GM12878 (cell line): Measurements from ENCODE around the gene MEGF9. TPM values are rescaled to one million over a fixed set of nuclear protein-coding genes. Genes with fewer than 3 reads are reported as not detected.

ENCODE experiments used
- ATAC-seq: fragments of 200-7000 bp; cut with Tn5 transposase; 3 replicates; pipeline ENCODE4 v1.9.1; 2020; ENCODE audit warnings: mild to moderate bottlenecking, moderate library complexity
- BruUV-seq: library from RNA; stranded (reverse); fragments of 400-500 nt; replicated peaks from 2 replicates; lab custom pipeline; 2021; lab: Mats Ljungman, UMichigan
- CTCF ChIA-PET: fragments of 300-600 bp; sonication (Branson Sonifier 250); formaldehyde crosslinking; extraction: SDS; loops from one replicate; lab custom pipeline; 2021; ENCODE audit warnings: inconsistent platforms; lab: Yijun Ruan, JAX
- POLR2A ChIA-PET: fragments of 350-600 bp; formaldehyde crosslinking; extraction: SDS; loops from one replicate; lab custom pipeline; 2021; ENCODE audit warnings: inconsistent platforms; lab: Charles Lee
- RAD21 ChIA-PET: fragments of 300-600 bp; sonication (Branson Sonifier 250); formaldehyde crosslinking; loops from one replicate; lab custom pipeline; 2023; ENCODE audit warnings: antibody characterized with exemption; ENCODE audit not compliant: unreplicated experiment; lab: Charles Lee
- SMC1A ChIA-PET: fragments of 300-600 bp; sonication (Branson Sonifier 250); formaldehyde crosslinking; loops from one replicate; lab custom pipeline; 2023; ENCODE audit not compliant: unreplicated experiment, uncharacterized antibody; lab: Charles Lee
- DNase-seq: peaks from one replicate; pipeline ENCODE4 v3.0.0-alpha.2; 2011; ENCODE audit warnings: low read depth, low spot score
- FAIRE-seq: peaks from 3 replicates; lab custom pipeline; 2011; peaks lifted over from hg19 to GRCh38; lab: Jason Lieb, UNC
- H2AFZ ChIP-seq: 2 replicates; pipeline ENCODE4 v1.6.0; 2011; ENCODE audit warnings: low read depth, low read length, control low read depth; ENCODE audit not compliant: control insufficient read depth
- H3K27ac ChIP-seq: 2 replicates; pipeline ENCODE4 v1.5.1; 2011; ENCODE audit warnings: control low read depth; ENCODE audit not compliant: control insufficient read depth, insufficient read depth
- H3K27me3 ChIP-seq, 2 experiments: replicated peaks in 1 of 2; 2 replicates each; pipeline versions ENCODE4 v1.6.0 to v1.6.1; 2011; ENCODE audit warnings: low read length in 1 of 2; ENCODE audit not compliant: control insufficient read depth in 2 of 2, insufficient read depth in 2 of 2
- H3K36me3 ChIP-seq, 2 experiments: 2 replicates each; pipeline ENCODE4 v1.5.1; 2011; ENCODE audit warnings: low read length in 1 of 2; ENCODE audit not compliant: control insufficient read depth in 2 of 2, insufficient read depth in 2 of 2
- H3K4me1 ChIP-seq: 2 replicates; pipeline ENCODE4 v1.6.1; 2011; ENCODE audit warnings: mild to moderate bottlenecking, low read length, moderate library complexity, mixed read lengths; ENCODE audit not compliant: control insufficient read depth, insufficient read depth
- H3K4me2 ChIP-seq: 2 replicates; pipeline ENCODE4 v1.6.0; 2011; ENCODE audit warnings: control low read depth; ENCODE audit not compliant: control insufficient read depth, insufficient read depth
- H3K4me3 ChIP-seq: fragments of 200-600 bp; sonication (generic); 2 replicates; pipeline ENCODE4 v1.5.1; 2016
- H3K79me2 ChIP-seq: 2 replicates; pipeline ENCODE4 v1.6.0; 2011; ENCODE audit warnings: low read length; ENCODE audit not compliant: control insufficient read depth, insufficient read depth
- H3K9ac ChIP-seq: 2 replicates; pipeline ENCODE4 v1.8.0; 2011; ENCODE audit warnings: low read length, control low read depth, mixed read lengths; ENCODE audit not compliant: control insufficient read depth, insufficient read depth
- H3K9me3 ChIP-seq: replicated peaks from 3 replicates; pipeline ENCODE4 v1.5.1; 2011; ENCODE audit warnings: mild to moderate bottlenecking, low read length; ENCODE audit not compliant: control insufficient read depth, insufficient read depth
- H4K20me1 ChIP-seq: 2 replicates; pipeline ENCODE4 v1.6.0; 2011; ENCODE audit not compliant: control insufficient read depth, insufficient read depth
- BCL3 ChIP-seq: IDR thresholded peaks from 2 replicates; pipeline ENCODE4 v1.6.1; 2011; ENCODE audit warnings: borderline replicate concordance, low read depth, mild to moderate bottlenecking, moderate library complexity, low read length; ENCODE audit not compliant: insufficient read depth, poor library complexity, severe bottlenecking
- BMI1 ChIP-seq: fragments of 450-650 bp; IDR thresholded peaks from 2 replicates; pipeline ENCODE4 v1.6.1; 2016; ENCODE audit warnings: mild to moderate bottlenecking, moderate library complexity, borderline replicate concordance
- EZH2 ChIP-seq: IDR thresholded peaks from 2 replicates; pipeline ENCODE4 v1.6.1; 2012; ENCODE audit warnings: low read depth, mild to moderate bottlenecking, control low read depth, inconsistent platforms, low read length, borderline replicate concordance; ENCODE audit not compliant: control insufficient read depth
- HDAC6 ChIP-seq: fragments of 200-600 bp; sonication (generic); IDR thresholded peaks from one replicate; pipeline ENCODE4 v1.8.0; 2017; ENCODE audit warnings: antibody characterized with exemption; ENCODE audit not compliant: unreplicated experiment
- IRF3 ChIP-seq: fragments of 450-650 bp; IDR thresholded peaks from 2 replicates; pipeline ENCODE4 v1.6.1; 2014; ENCODE audit warnings: mild to moderate bottlenecking
- MLLT1 ChIP-seq: fragments of 450-650 bp; IDR thresholded peaks from 2 replicates; pipeline ENCODE4 v1.6.1; 2016; ENCODE audit warnings: mild to moderate bottlenecking
- NFYB ChIP-seq: IDR thresholded peaks from 2 replicates; pipeline ENCODE4 v1.6.1; 2011; ENCODE audit warnings: low read depth, mild to moderate bottlenecking, low read length, improper control_type of control experiment, moderate library complexity; ENCODE audit not compliant: insufficient read depth
- NR2C1 ChIP-seq: fragments of 450-650 bp; IDR thresholded peaks from 2 replicates; pipeline ENCODE4 v1.6.1; 2017; ENCODE audit warnings: antibody characterized with exemption, mild to moderate bottlenecking, moderate library complexity
- NR2F1 ChIP-seq: fragments of 450-650 bp; conservative IDR thresholded peaks from 2 replicates; pipeline ENCODE4 v1.6.1; 2017; ENCODE audit warnings: mild to moderate bottlenecking
- SP1 ChIP-seq: IDR thresholded peaks from one replicate; pipeline ENCODE4 v1.6.1; 2011; ENCODE audit warnings: low read depth, low read length
- SPI1 ChIP-seq: IDR thresholded peaks from 2 replicates; pipeline ENCODE4 v1.6.1; 2011; ENCODE audit warnings: low read depth, mild to moderate bottlenecking, low read length, moderate library complexity, borderline replicate concordance; ENCODE audit not compliant: insufficient read depth
- TBL1XR1 ChIP-seq: IDR thresholded peaks from 2 replicates; pipeline ENCODE4 v1.6.1; 2012; ENCODE audit warnings: low read depth, low read length, improper control_type of control experiment
- YBX1 ChIP-seq: fragments of 450-650 bp; IDR thresholded peaks from 2 replicates; pipeline ENCODE4 v1.6.1; 2016; ENCODE audit warnings: antibody characterized with exemption
- YY1 ChIP-seq: IDR thresholded peaks from 2 replicates; pipeline ENCODE4 v1.6.1; 2011; ENCODE audit warnings: low read depth, mild to moderate bottlenecking, low read length
- ZNF24 ChIP-seq: fragments of 450-650 bp; IDR thresholded peaks from 2 replicates; pipeline ENCODE4 v1.6.1; 2017; ENCODE audit warnings: antibody characterized with exemption, mild to moderate bottlenecking
- ZNF384 ChIP-seq: IDR thresholded peaks from 2 replicates; pipeline ENCODE4 v1.6.1; 2012; ENCODE audit warnings: low read depth, mild to moderate bottlenecking, low read length, improper control_type of control experiment, borderline replicate concordance
- ZSCAN29 ChIP-seq: fragments of 450-650 bp; IDR thresholded peaks from 2 replicates; pipeline ENCODE4 v1.6.1; 2017; ENCODE audit warnings: mild to moderate bottlenecking, moderate library complexity
- WGBS: methylation state at CpG from one replicate; pipeline ENCODE4 v1.1.6; 2016; ENCODE audit warnings: low lambda C conversion rate; ENCODE audit not compliant: insufficient replicate concordance, insufficient coverage; ENCODE audit errors: missing lambda C conversion rate; 5-methylcytosine and 5-hydroxymethylcytosine counted together
- in situ Hi-C: fragments of 300-500 bp; cut with MboI; formaldehyde crosslinking; loops from 9 replicates; pipeline ENCODE4 v1.14.3; 2018; ENCODE audit warnings: mixed read lengths
- intact Hi-C: fragments of 100-400 bp; cut with micrococcal nuclease; formaldehyde crosslinking; loops from one replicate; pipeline ENCODE4 v1.14.2; 2022; ENCODE audit not compliant: unreplicated experiment
- polyA plus RNA-seq, 11 experiments: library from polyadenylated mRNA; depleted of rRNA in 4 of 11; unstranded in 6 of 11; stranded (reverse) in 5 of 11; fragments of >200 nt; fragmentation: Nextera tagmentation in 4 of 11; fragmentation: Illumina TruSeq in 1 of 11; extraction: Ambion mirVana in 4 of 11; extraction: Trizol in 1 of 11; gene quantifications; 1 replicate in 1 of 11; 2 replicates in 10 of 11; pipeline versions ENCODE4 v1.2.1 to v1.2.3, GENCODE V29; 2011 to 2016; ENCODE audit warnings: inconsistent platforms in 2 of 11, missing spikeins in 2 of 11, low read depth in 1 of 11
- total RNA-seq, 4 experiments: library from RNA; depleted of rRNA in 3 of 4; stranded (reverse); fragments of >200 nt in 3 of 4; fragmentation: Illumina TruSeq in 1 of 4; extraction: Trizol in 1 of 4; gene quantifications; 2 replicates each; pipeline versions ENCODE4 v1.2.1 to v1.2.3, GENCODE V29; 2013 to 2021
- TF ChIP-seq, protein P1 (sequence below): IDR thresholded peaks from 2 replicates; pipeline ENCODE4 v1.6.1; 2011; ENCODE audit warnings: mild to moderate bottlenecking, low read depth, low read length, moderate library complexity; ENCODE audit not compliant: insufficient replicate concordance

MEGF9 gene
- total and polyA plus RNA-seq, 10 of the 15 experiments (the other 5 are each of a cell fraction or from before 2014, with no cell fraction given): 0.71 to 5.1 (median 2.6) TPM

DNA sequence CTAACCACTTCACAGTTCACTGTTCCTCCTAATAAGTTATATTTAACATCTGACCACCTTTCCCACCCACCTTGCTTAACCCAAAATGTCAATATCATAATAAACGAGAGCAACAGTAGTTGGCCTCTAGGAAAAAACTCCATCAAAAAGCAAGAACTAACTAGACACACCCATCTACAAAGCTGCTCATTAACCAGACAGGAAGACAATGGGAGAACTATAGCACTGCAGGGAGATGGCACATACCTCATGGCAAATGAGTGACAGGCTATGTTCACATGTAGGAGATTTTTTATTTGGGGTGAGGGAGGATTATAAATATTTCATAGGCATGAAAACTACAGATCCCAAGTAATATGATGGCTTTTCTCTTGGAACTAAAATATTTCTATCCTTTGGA is 110.7 kb downstream of the MEGF9 start:
- in situ Hi-C loops: no loop called here
- ChIA-PET RAD21 (no interaction called here), SMC1A (no interaction called here), POLR2A (no interaction called here), CTCF (interaction anchor here (1.1 kb wide), 1 partner anchor 16 kb away, joined by 4 read pairs; no protein-coding TSS in a partner anchor)
- H3K9ac ChIP-seq: no peak overlapping the region
- ATAC-seq (no peak), FAIRE-seq (no peak), DNase-seq (no peak)
- no peak overlapping the region for H3K4me2 ChIP-seq
- no TSS peak for BruUV-seq
- no peak overlapping the region for H2AFZ ChIP-seq
- WGBS: 38% methylated on average over 1 of the region's 1 CpG
- H3K79me2 ChIP-seq: no peaks in the 10 kb centered on the region
- no peaks in the 10 kb centered on the region for H3K36me3 ChIP-seq
- H3K4me1 ChIP-seq: no peaks in the 10 kb centered on the region
- no peaks in the 10 kb centered on the region for H3K27me3 ChIP-seq
- H4K20me1 ChIP-seq: no peaks in the 10 kb centered on the region
- H3K9me3 ChIP-seq: no peaks in the 10 kb centered on the region
- intact Hi-C loops: no loop called here
- no peak overlapping the region for H3K27ac ChIP-seq
- no peak overlapping the region for H3K4me3 ChIP-seq
- no peak for TF ChIP-seq SPI1
- no peak for TF ChIP-seq NR2F1
- TF ChIP-seq YY1: no peak
- no peak for TF ChIP-seq EZH2
- no peak for TF ChIP-seq NFYB
- TF ChIP-seq, protein P1, sequence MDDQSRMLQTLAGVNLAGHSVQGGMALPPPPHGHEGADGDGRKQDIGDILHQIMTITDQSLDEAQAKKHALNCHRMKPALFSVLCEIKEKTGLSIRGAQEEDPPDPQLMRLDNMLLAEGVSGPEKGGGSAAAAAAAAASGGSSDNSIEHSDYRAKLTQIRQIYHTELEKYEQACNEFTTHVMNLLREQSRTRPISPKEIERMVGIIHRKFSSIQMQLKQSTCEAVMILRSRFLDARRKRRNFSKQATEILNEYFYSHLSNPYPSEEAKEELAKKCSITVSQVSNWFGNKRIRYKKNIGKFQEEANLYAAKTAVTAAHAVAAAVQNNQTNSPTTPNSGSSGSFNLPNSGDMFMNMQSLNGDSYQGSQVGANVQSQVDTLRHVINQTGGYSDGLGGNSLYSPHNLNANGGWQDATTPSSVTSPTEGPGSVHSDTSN: no peak
- TF ChIP-seq TBL1XR1: no peak
- TF ChIP-seq YBX1: no peak
- TF ChIP-seq BCL3: no peak
- no peak for TF ChIP-seq MLLT1
- no peak for TF ChIP-seq IRF3
- TF ChIP-seq BMI1: no peak
- TF ChIP-seq NR2C1: no peak
- no peak for TF ChIP-seq ZSCAN29
- TF ChIP-seq SP1: no peak
- TF ChIP-seq ZNF384: no peak
- no peak for TF ChIP-seq HDAC6
- no peak for TF ChIP-seq ZNF24
